Vagina (tissue), 2 donors: Measurements from ENCODE around the gene ZDHHC3. TPM values are rescaled to one million over a fixed set of nuclear protein-coding genes. Genes with fewer than 3 reads are reported as not detected.

ENCODE experiments used
- DNase-seq, 2 donors: peaks; one replicate each; pipeline ENCODE4 v3.0.0-alpha.2; 2017; ENCODE audit errors: extremely low spot score in 2 of 2
- H3K27ac ChIP-seq: fragments of 200-600 bp; sonication (generic); one replicate; pipeline ENCODE4 v1.5.1; 2019
- H3K27me3 ChIP-seq: fragments of 200-600 bp; sonication (generic); one replicate; pipeline ENCODE4 v1.5.1; 2019
- H3K36me3 ChIP-seq, 2 donors: fragments of 200-600 bp; sonication (generic); one replicate each; pipeline ENCODE4 v1.5.1; 2017 to 2019
- H3K4me1 ChIP-seq: fragments of 200-600 bp; sonication (generic); one replicate; pipeline ENCODE4 v1.5.1; 2019
- H3K4me3 ChIP-seq, 2 donors: fragments of 200-600 bp; sonication (generic); 1 replicate in 1 of 2; 2 replicates in 1 of 2; pipeline ENCODE4 v1.5.1; 2016 to 2019
- H3K9me3 ChIP-seq: fragments of 200-600 bp; sonication (generic); one replicate; pipeline ENCODE4 v1.5.1; 2019
- CTCF ChIP-seq, 3 experiments: fragments of 450-650 bp in 2 of 3; fragments of 200-600 bp in 1 of 3; sonication (generic) in 1 of 3; IDR thresholded peaks; one replicate each; pipeline ENCODE4 v1.5.1; 2017 to 2019; ENCODE audit warnings: antibody characterized with exemption in 3 of 3, mild to moderate bottlenecking in 2 of 3, moderate library complexity in 2 of 3
- POLR2A ChIP-seq, 2 donors: fragments of 450-650 bp; IDR thresholded peaks; one replicate each; pipeline ENCODE4 v1.6.1; 2017; ENCODE audit warnings: antibody characterized with exemption in 2 of 2, mild to moderate bottlenecking in 2 of 2, moderate library complexity in 2 of 2
- POLR2AphosphoS5 ChIP-seq, 2 donors: sonication (generic); formaldehyde crosslinking; IDR thresholded peaks; one replicate each; pipeline ENCODE4 v1.9.0; 2017; ENCODE audit warnings: antibody characterized with exemption in 2 of 2, mild to moderate bottlenecking in 2 of 2, low read depth in 1 of 2; ENCODE audit not compliant: insufficient read depth in 1 of 2
- intact Hi-C: fragments of 100-400 bp; cut with DNase I; formaldehyde crosslinking; loops from one replicate; pipeline ENCODE4 v1.15.1; 2023
- total RNA-seq: library from RNA; depleted of rRNA; stranded (reverse); fragments of >200 nt; gene quantifications from one replicate; pipeline ENCODE4 v1.2.3, GENCODE V29; 2016

The ZDHHC3 gene
- total RNA-seq, 1 donor from 2014 or later = 83.5 TPM

DNA sequence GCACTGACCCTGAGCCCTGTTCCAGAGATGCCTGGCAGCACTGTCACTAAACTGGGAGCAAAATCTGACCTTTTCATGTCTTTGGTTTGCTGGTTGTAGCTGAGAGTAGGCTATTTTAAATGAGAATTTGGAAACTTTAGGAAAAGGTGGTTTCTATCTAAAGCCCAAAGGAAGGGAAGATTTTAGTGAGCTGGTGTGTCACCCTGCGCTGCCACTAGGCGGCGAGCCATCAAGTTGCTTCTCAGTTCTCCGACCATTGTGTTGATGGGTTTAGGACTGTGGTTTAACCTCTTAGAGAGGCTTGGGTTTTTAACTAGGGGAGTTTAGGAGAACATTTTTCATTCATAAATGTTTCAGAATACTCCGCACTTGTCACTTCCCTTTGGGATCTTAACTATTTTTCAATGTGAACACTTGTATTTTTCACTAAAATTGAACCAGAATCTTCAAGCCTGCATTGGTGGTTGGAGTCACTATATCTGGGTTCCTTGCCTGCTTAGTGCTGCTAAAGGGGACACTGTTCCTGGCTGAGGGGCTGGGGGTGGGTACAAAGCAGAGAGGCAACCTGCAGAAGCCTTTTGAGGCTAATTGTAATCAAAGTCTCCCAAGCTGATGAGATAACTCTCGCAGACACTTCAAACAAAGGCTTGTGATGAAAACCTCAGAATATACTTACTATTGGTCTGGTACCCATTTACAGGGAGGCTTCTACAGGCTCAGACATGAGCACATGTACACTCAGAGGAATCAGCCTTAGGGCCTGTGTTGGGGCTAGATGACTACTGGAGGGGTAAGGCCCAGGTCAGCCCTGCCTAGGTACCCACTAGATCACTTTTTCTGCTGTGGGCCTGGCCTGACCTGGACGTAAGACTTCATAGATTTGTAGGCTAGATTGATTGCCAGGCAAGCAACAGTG lies 16.8 kb upstream of the ZDHHC3 start:
- peak overlapping the region; percentile 68 for H3K27ac ChIP-seq
- intact Hi-C loops = no loop called here

DNA sequence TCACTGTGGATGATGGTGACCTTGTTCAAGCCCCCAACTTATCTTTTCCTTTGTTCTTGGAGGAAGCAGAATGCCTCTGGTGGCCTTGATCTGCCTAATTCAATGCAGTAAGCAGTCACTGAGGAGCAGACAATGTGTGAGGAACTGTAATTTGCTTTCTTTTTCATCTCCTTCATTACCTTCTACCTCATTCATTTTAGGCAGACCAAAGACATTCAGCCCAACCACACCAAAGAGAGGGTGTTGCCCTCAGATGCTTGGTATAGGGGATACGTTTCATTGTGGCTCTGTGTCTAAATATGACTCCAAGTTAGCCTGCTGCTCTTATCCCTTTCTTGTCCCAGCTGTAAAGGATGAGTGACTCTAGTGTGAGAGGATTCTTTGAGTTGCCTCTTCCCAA lies 15.4 kb upstream of the ZDHHC3 start:
- Histone ChIP-seq H3K27ac (peak overlapping the region; percentile 10), H3K36me3 (peaks cover 0 to 14% of the 10 kb centered on the region in 2 donors), H3K4me1 (peaks cover 49% of the 10 kb centered on the region), H3K4me3 (no peak overlapping the region), H3K9me3 (no peaks in the 10 kb centered on the region), H3K27me3 (no peaks in the 10 kb centered on the region)
- TF ChIP-seq POLR2A (IDR thresholded peaks at IDR 0.05) (no peak), CTCF (IDR thresholded peaks at IDR 0.05) (no peak), POLR2AphosphoS5 (IDR thresholded peaks at IDR 0.05; ENCODE audit: insufficient read depth in 1 of 2, low read depth in 1 of 2) (no peak)
- intact Hi-C loops = no loop called here
- DNase-seq = no peak

More for the DNA sequence above, 16.8 kb upstream of the ZDHHC3 start:
- peak in 1 of 3 experiments; percentile 12 for TF ChIP-seq CTCF (IDR thresholded peaks at IDR 0.05)
- no peak for TF ChIP-seq POLR2AphosphoS5 (IDR thresholded peaks at IDR 0.05; ENCODE audit: insufficient read depth in 1 of 2, low read depth in 1 of 2)
- Histone ChIP-seq H3K27me3 (no peaks in the 10 kb centered on the region), H3K4me3 (no peak overlapping the region), H3K9me3 (no peaks in the 10 kb centered on the region), H3K4me1 (peaks cover 47% of the 10 kb centered on the region), H3K36me3 (peaks cover 0 to 20% of the 10 kb centered on the region in 2 donors)
- DNase-seq = no peak

DNA sequence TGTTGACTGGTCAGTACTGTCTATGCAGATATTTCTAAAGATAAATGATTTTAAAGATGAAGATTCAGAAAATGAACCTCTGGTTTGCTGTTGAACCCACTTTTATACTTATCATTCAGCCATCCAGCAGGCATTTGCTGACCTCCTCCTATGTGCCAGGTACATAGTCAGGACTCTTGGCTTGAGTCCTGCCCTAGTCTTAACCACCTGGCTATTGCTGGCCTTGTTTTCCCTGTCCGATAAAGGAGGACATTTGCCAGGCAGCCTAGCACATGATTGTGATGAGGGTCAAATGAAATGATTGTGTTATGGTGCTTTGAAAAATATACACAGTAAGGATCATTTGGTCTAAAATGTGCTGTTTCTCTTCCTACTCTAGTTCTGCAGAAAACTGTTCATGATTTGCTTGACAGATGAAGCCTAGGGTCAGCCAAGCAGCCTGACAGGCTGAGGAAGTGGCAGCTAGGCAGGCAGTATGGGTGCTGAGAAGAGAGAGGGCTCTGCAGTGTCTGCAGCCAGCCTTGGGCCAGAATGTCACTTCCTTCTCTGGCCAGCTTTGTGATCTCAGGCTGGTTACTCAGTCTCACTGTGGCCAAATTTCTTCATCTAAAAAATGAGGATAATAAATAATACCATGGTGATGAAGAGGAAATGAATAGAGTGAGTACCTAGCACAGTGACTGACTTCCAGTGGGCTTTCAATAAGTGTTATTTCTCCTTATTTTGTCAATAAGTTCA lies 13.8 kb upstream of the ZDHHC3 start:
- H3K9me3 ChIP-seq = no peaks in the 10 kb centered on the region
- peaks cover 0 to 14% of the 10 kb centered on the region in 2 donors for H3K36me3 ChIP-seq
- H3K27ac ChIP-seq = no peak overlapping the region
- H3K4me1 ChIP-seq = peaks cover 43% of the 10 kb centered on the region
- intact Hi-C loops = no loop called here
- no peaks in the 10 kb centered on the region for H3K27me3 ChIP-seq
- no peak overlapping the region for H3K4me3 ChIP-seq
- no peak for TF ChIP-seq POLR2A (IDR thresholded peaks at IDR 0.05)
- no peak for TF ChIP-seq CTCF (IDR thresholded peaks at IDR 0.05)
- TF ChIP-seq POLR2AphosphoS5 (IDR thresholded peaks at IDR 0.05; ENCODE audit: insufficient read depth in 1 of 2, low read depth in 1 of 2) = no peak
- no peak for DNase-seq

- TF ChIP-seq CTCF (IDR thresholded peaks at IDR 0.05) = no peak
- TF ChIP-seq POLR2AphosphoS5 (IDR thresholded peaks at IDR 0.05; ENCODE audit: insufficient read depth in 1 of 2, low read depth in 1 of 2) = no peak
- no peak for TF ChIP-seq POLR2A (IDR thresholded peaks at IDR 0.05)
- Histone ChIP-seq H3K4me3 (no peak overlapping the region), H3K4me1 (peaks cover 43% of the 10 kb centered on the region), H3K36me3 (peaks cover 0 to 14% of the 10 kb centered on the region in 2 donors), H3K27ac (no peak overlapping the region), H3K27me3 (no peaks in the 10 kb centered on the region), H3K9me3 (no peaks in the 10 kb centered on the region)
- intact Hi-C loops = no loop called here
- DNase-seq = no peak
These were observed 13.2 kb upstream of the ZDHHC3 start for GRCh38 chr3:44989141-44989540.
